NCI-H748 treated with DMSO at 0.1 percent for 48 hours (cell line): Measurements from ENCODE around the gene PIWIL4.

Experiments
- DNase-seq: peaks from one replicate; lab custom pipeline; 2025; lab: John Stamatoyannopoulos, UW

Gene PIWIL4

GRCh38 chr11:94567181-94567670 lies at the start of gene PIWIL4:
PIWIL4 (plus strand) TSS chr11:94567368; CDS start chr11:94567519, 151 bp downstream.
- no peak for DNase-seq

- no peak for DNase-seq
Measured at GRCh38 chr11:94518300-94518699, 48.9 kb upstream of the PIWIL4 start.

- DNase-seq = peak; percentile 33
Measured at GRCh38 chr11:94519478-94520084, 47.6 kb upstream of the PIWIL4 start.

- DNase-seq = no peak
Measured at GRCh38 chr11:94521684-94522083, 45.5 kb upstream of the PIWIL4 start.

DNA sequence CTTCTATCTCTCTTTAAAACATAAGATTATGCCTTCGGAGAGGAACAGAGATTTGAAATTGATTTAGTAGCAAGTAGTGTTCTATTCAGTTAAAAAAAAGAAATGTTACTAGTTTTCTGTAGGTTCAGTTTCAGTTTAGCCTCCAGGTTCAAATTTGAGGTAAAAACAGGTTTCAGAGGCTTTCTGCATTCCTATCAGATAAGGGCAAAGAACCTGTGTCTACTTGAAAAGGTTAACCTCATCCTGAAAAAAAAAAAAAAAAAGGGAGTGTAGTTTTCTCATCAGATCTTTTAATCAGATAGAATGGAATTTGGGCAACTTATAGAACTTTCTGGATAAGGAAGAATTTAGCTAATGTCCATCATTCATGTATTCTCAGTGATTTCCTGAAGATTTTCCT lies 42.8 kb upstream of the PIWIL4 start:
- DNase-seq = no peak

- DNase-seq = no peak
Measured at GRCh38 chr11:94525546-94526324, 41.4 kb upstream of the PIWIL4 start.

DNA sequence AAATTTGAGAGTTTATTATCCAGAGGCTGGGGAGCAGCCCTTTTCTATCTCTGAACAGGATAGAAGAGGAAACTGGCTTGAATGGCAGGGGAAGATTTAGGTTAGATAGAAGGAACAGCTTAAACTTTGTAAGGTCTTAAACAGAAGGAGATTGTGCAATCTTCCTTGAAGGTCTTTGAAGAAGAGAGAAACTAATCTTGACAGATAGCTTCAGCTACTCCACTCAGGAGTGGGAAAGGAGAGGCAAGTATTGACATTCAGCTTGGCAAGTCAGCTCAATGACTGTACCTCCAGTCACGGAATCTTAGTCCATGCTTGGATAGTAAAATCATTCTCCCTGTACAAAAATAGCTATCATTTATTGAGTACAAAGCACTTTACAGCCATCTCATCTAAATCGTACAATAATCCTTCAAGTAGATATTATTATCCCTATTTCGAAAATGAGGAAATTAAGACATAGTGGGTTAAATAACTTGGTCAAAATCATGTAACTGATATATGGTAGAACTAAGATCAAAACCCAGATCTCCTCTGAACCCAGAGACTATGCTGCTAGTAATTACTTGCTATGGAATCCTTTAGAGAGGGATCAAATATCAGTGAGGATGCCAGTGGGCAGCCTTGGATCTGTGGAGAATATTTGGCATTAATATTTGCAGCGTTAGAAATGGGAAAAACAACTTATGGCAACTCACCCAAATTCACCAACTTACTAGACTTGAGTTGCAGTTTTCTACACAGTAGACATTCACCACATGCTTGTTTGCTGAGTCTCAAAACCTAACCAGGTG lies 40.3 kb upstream of the PIWIL4 start:
- DNase-seq = no peak

DNA sequence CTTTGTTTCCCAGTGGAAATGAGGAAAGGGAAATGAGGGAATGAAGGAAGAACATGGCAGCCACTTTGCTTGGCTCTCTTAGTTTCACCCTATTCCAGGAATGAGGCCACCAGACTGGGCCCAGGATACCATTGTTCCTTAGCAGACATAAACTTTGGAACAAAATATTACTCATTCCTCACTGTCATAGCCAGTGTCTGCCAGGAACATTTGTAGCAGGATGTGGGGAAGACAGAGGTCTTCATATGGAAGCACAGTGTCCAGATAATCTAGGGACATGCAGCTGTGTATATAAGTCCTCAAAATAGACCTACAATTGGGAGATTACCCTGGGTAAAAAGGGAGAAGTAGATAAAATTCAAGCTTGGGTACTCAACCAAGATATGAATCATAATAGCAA lies 38.6 kb upstream of the PIWIL4 start:
- no peak for DNase-seq

GRCh38 chr11:94532211-94532610 lies 35.0 kb upstream of the PIWIL4 start:
- DNase-seq = no peak

GRCh38 chr11:94533206-94533605 lies 34.0 kb upstream of the PIWIL4 start:
- no peak for DNase-seq

DNA sequence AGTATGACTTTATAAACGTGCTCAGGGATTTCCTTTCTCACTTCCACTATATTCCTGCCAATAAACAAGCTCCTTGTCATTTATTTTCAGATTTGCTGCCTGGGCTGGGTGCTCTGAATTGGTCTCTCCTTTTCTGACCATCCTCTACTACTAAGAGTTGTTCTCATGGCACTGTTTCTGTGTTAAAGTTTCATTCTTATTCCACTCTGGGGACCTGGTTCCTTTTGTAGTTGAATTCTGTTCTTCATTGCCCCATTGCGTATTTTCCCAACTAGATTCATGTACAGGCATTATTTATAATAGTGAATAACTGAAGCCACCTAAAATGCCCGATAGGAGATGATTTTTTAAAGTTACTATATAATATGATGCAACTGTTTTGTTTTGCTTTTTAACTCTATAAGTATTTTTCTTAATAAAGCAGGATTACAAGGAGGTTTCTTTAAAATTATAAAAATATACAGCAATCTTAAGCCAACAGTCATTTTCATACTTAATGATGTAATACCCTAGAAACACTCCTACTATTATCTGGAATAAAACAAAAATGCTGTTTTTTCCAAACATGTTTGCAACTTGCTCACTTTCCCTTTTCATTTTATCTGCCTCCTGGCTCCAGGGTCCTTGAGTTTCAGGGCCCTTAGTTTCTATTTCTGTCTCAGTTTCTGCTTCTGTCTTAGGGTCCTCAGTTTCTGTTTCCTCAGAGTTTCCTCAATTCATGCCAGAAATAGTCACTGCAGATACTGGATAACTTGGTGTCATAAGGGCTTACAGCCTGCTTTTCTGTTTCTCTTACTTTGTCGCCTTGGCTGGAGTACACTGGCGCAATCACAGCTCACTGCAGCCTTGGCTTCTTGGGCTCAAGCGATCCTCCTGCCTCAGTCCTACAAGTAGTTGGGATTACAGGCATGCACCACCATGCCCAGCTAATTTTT lies 33.2 kb upstream of the PIWIL4 start:
- DNase-seq = no peak

GRCh38 chr11:94536386-94536785 lies 30.8 kb upstream of the PIWIL4 start:
- DNase-seq = no peak

DNA sequence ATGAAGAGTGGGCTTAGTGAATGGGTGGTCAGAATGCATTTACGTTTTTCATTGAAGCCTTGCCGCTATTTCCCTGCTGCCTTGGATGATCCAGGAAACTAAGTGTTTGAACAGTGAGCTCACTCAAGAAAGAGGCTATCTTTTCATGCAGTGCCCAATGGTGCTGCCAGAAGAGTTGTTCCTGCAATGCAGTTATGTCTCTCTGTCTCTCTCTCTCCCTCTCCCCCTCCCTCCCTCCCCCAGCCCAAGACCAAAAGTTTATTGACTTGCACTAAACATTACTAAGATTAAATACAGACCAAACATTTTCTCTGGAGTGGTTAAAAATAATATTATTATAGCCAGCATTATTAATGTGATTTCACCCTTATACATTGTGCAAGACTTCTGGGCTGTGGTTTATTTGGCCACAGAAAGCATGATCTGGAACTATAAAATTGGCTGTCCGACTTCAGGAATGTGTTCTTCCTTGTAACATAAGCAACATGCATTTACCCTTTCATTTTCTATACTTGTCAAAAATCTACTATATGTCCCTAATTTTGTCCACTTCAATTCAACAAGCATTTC lies 30.1 kb upstream of the PIWIL4 start:
- no peak for DNase-seq

GRCh38 chr11:94539420-94539819 lies 27.7 kb upstream of the PIWIL4 start:
- DNase-seq = no peak

DNA sequence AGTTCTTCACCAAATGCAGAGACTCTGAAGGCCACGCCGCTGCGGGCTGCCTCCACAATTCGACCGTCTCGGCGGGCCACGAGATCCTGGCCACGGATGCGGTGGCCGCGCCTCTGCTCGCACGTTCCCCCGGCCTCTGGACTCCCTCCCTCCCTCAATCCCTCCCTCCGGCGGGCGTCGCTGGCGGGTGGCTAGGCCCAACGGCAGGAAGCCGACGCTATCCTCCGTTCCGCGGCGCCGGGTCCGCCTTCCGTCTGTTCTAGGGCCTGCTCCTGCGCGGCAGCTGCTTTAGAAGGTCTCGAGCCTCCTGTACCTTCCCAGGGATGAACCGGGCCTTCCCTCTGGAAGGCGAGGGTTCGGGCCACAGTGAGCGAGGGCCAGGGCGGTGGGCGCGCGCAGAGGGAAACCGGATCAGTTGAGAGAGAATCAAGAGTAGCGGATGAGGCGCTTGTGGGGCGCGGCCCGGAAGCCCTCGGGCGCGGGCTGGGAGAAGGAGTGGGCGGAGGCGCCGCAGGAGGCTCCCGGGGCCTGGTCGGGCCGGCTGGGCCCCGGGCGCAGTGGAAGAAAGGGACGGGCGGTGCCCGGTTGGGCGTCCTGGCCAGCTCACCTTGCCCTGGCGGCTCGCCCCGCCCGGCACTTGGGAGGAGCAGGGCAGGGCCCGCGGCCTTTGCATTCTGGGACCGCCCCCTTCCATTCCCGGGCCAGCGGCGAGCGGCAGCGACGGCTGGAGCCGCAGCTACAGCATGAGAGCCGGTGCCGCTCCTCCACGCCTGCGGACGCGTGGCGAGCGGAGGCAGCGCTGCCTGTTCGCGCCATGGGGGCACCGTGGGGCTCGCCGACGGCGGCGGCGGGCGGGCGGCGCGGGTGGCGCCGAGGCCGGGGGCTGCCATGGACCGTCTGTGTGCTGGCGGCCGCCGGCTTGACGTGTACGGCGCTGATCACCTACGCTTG lies 23.2 kb upstream of the PIWIL4 start, which contains the start of gene FUT4:
Gene FUT4 (plus strand): TSS at position 227 of the 951 bp plus-strand sequence. CDS start 213 bp downstream, at position 440.
- DNase-seq = peak; percentile 48

DNA sequence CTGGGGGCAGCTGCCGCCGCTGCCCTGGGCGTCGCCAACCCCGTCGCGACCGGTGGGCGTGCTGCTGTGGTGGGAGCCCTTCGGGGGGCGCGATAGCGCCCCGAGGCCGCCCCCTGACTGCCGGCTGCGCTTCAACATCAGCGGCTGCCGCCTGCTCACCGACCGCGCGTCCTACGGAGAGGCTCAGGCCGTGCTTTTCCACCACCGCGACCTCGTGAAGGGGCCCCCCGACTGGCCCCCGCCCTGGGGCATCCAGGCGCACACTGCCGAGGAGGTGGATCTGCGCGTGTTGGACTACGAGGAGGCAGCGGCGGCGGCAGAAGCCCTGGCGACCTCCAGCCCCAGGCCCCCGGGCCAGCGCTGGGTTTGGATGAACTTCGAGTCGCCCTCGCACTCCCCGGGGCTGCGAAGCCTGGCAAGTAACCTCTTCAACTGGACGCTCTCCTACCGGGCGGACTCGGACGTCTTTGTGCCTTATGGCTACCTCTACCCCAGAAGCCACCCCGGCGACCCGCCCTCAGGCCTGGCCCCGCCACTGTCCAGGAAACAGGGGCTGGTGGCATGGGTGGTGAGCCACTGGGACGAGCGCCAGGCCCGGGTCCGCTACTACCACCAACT lies 22.4 kb upstream of the PIWIL4 start:
- DNase-seq = no peak

- DNase-seq = no peak
Measured at GRCh38 chr11:94545264-94546161, 21.7 kb upstream of the PIWIL4 start.

- DNase-seq = no peak
Measured at GRCh38 chr11:94546162-94546470, 21.1 kb upstream of the PIWIL4 start.

DNA sequence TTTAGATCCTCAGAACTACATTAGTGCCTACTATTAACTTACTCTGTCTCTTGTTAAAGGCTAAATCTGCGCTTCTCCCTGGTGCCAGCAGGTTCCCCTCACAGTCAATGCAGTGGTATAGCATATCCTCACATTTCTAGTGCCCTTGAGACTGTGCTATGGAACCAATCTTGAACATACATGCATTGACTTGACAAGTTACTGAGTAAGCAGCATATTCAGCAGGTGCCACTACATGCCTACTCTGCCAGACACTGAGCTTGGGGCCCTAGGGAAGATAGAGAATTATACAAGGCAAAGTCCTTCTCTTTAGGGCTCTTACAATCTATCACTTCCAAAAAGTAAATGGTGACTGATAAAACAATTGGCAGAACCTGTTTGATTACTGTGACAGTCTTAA lies 20.3 kb upstream of the PIWIL4 start:
- DNase-seq = no peak
